HG03039 (cell line): ENCODE results near the gene TAP1.
A peak's percentile ranks its signal among the peaks of the same experiment; 100 is the strongest.

Source experiments
- ATAC-seq: cut with Tn5 transposase; IDR thresholded peaks from one replicate; pipeline ENCODE4 v1.9.1; 2021; ENCODE audit warnings: mild to moderate bottlenecking, moderate library complexity; ENCODE audit not compliant: unreplicated experiment

TAP1 gene

GRCh38 chr6:32865724-32866443 is 12.4 kb upstream of the TAP1 start:
- no peak for ATAC-seq

- no peak for ATAC-seq
These were observed 9.2 kb upstream of the TAP1 start for GRCh38 chr6:32862725-32863124.

GRCh38 chr6:32860674-32861073 is 7.2 kb upstream of the TAP1 start:
- no peak for ATAC-seq

GRCh38 chr6:32858194-32858593 is 4.7 kb upstream of the TAP1 start:
- ATAC-seq = no peak

GRCh38 chr6:32857156-32857891 is 3.8 kb upstream of the TAP1 start:
- ATAC-seq = no peak

- ATAC-seq = no peak
These were observed 2.1 kb upstream of the TAP1 start for GRCh38 chr6:32855467-32856174.

GRCh38 chr6:32854376-32855178 is 1.1 kb upstream of the TAP1 start:
- peak; percentile 8 for ATAC-seq

- peak; percentile 20 for ATAC-seq
These were observed 512 bp downstream of the TAP1 start for GRCh38 chr6:32852844-32853540.

GRCh38 chr6:32852018-32852843 is 1.3 kb downstream of the TAP1 start:
- ATAC-seq = no peak

- ATAC-seq = no peak
These were observed 2.5 kb downstream of the TAP1 start for GRCh38 chr6:32851025-32851424.

GRCh38 chr6:32849126-32849525 is 4.4 kb downstream of the TAP1 start:
- no peak for ATAC-seq

- ATAC-seq = no peak
These were observed 5.7 kb downstream of the TAP1 start for GRCh38 chr6:32847795-32848194.

GRCh38 chr6:32847004-32847403 is 6.5 kb downstream of the TAP1 start:
- ATAC-seq = no peak

GRCh38 chr6:32845384-32845884 is 8.1 kb downstream of the TAP1 start:
- no peak for ATAC-seq

- ATAC-seq = no peak
These were observed 8.6 kb downstream of the TAP1 start for GRCh38 chr6:32844839-32845383.

GRCh38 chr6:32843979-32844838 is 9.3 kb downstream of the TAP1 start, which contains the start of gene PSMB8:
Gene PSMB8 (minus strand): TSS chr6:32844047. CDS start chr6:32843996, 51 bp downstream.
- peak; percentile 60 for ATAC-seq

- no peak for ATAC-seq
These were observed 10.0 kb downstream of the TAP1 start for GRCh38 chr6:32843331-32843978.
